Mesenchymal stem cell (in vitro differentiated cells and primary cell): ENCODE results near the gene CCDC78. TPM values are rescaled to one million over a fixed set of nuclear protein-coding genes. Genes with fewer than 3 reads are reported as not detected.
A peak's percentile ranks its signal among the peaks of the same experiment; 100 is the strongest.

Source experiments
- DNase-seq: peaks from one replicate; pipeline ENCODE4 v3.0.0-alpha.2; 2013
- H2AFZ ChIP-seq: one replicate; pipeline ENCODE4 v1.6.1; 2013; ENCODE audit warnings: low read depth, mild to moderate bottlenecking, control low read depth, inconsistent platforms, low read length, moderate library complexity
- H2AK5ac ChIP-seq: 2 replicates; pipeline ENCODE4 v1.6.1; 2013; ENCODE audit warnings: low read length, moderate library complexity, mild to moderate bottlenecking, inconsistent platforms; ENCODE audit not compliant: severe bottlenecking
- H2BK120ac ChIP-seq: one replicate; pipeline ENCODE4 v1.6.1; 2013; ENCODE audit warnings: low read depth, mild to moderate bottlenecking, inconsistent platforms, low read length, moderate library complexity
- H2BK12ac ChIP-seq, 2 experiments: one replicate each; pipeline ENCODE4 v1.6.1; 2013; ENCODE audit warnings: inconsistent platforms in 2 of 2, low read length in 2 of 2, mild to moderate bottlenecking in 2 of 2, moderate library complexity in 2 of 2, control low read depth in 1 of 2
- H2BK15ac ChIP-seq: one replicate; pipeline ENCODE4 v1.6.1; 2013; ENCODE audit warnings: mild to moderate bottlenecking, low read depth, inconsistent platforms; ENCODE audit not compliant: poor library complexity, severe bottlenecking
- H2BK5ac ChIP-seq: 2 replicates; pipeline ENCODE4 v1.6.1; 2013; ENCODE audit warnings: low read depth, mild to moderate bottlenecking, low read length, control low read depth, inconsistent platforms; ENCODE audit not compliant: poor library complexity, severe bottlenecking
- H3K14ac ChIP-seq, 2 experiments: one replicate each; pipeline ENCODE4 v1.6.1; 2013; ENCODE audit warnings: inconsistent platforms in 2 of 2, low read length in 2 of 2, control low read depth in 1 of 2, mild to moderate bottlenecking in 1 of 2, moderate library complexity in 1 of 2
- H3K18ac ChIP-seq, 2 experiments: one replicate each; pipeline ENCODE4 v1.6.1; 2013; ENCODE audit warnings: inconsistent platforms in 2 of 2, low read length in 2 of 2, control low read depth in 1 of 2, low read depth in 1 of 2, mild to moderate bottlenecking in 1 of 2
- H3K23ac ChIP-seq, 2 experiments: one replicate each; pipeline ENCODE4 v1.6.1; 2013; ENCODE audit warnings: inconsistent platforms in 2 of 2, low read length in 2 of 2, mild to moderate bottlenecking in 2 of 2, moderate library complexity in 2 of 2, control low read depth in 1 of 2
- H3K27ac ChIP-seq: 2 replicates; pipeline ENCODE4 v1.5.1; 2013; ENCODE audit warnings: mild to moderate bottlenecking, moderate library complexity, low read length, control low read depth, inconsistent platforms; ENCODE audit not compliant: poor library complexity, severe bottlenecking
- H3K27me3 ChIP-seq, 2 experiments: 2 replicates each; pipeline versions ENCODE4 v1.6.1 to v1.7.0; 2013; ENCODE audit warnings: low read length in 2 of 2, mild to moderate bottlenecking in 2 of 2, moderate library complexity in 2 of 2, control low read depth in 1 of 2, inconsistent platforms in 1 of 2; ENCODE audit not compliant: control insufficient read depth in 1 of 2, insufficient read depth in 1 of 2
- H3K36me3 ChIP-seq, 2 experiments: 2 replicates each; pipeline versions ENCODE4 v1.6.1 to v1.7.0; 2013; ENCODE audit warnings: low read length in 2 of 2, control low read depth in 1 of 2, inconsistent platforms in 1 of 2, low read depth in 1 of 2, mild to moderate bottlenecking in 1 of 2; ENCODE audit not compliant: insufficient read depth in 2 of 2, control insufficient read depth in 1 of 2
- H3K4ac ChIP-seq, 2 experiments: one replicate each; pipeline ENCODE4 v1.6.1; 2013; ENCODE audit warnings: inconsistent platforms in 2 of 2, low read length in 2 of 2, mild to moderate bottlenecking in 2 of 2, moderate library complexity in 2 of 2, control low read depth in 1 of 2, low read depth in 1 of 2
- H3K4me1 ChIP-seq: 2 replicates; pipeline ENCODE4 v1.6.1; 2013; ENCODE audit warnings: low read depth, low read length, control low read depth; ENCODE audit not compliant: control insufficient read depth, insufficient read depth
- H3K4me2 ChIP-seq: 2 replicates; pipeline ENCODE4 v1.6.1; 2013; ENCODE audit warnings: low read length, mild to moderate bottlenecking, inconsistent platforms; ENCODE audit not compliant: poor library complexity, severe bottlenecking
- H3K4me3 ChIP-seq, 2 experiments: 2 replicates each; pipeline versions ENCODE4 v1.5.1 to v1.7.0; 2013; ENCODE audit warnings: low read length in 2 of 2, mild to moderate bottlenecking in 2 of 2, control low read depth in 1 of 2, low read depth in 1 of 2; ENCODE audit not compliant: insufficient read depth in 1 of 2
- H3K79me1 ChIP-seq: replicated peaks from 2 replicates; pipeline ENCODE4 v1.6.1; 2013; ENCODE audit warnings: mild to moderate bottlenecking, control low read depth, low read length, inconsistent platforms; ENCODE audit not compliant: poor library complexity, severe bottlenecking
- H3K9ac ChIP-seq: 2 replicates; pipeline ENCODE4 v1.7.0; 2013; ENCODE audit warnings: mild to moderate bottlenecking, low read length, moderate library complexity
- H3K9me3 ChIP-seq: 2 replicates; pipeline ENCODE4 v1.7.0; 2013; ENCODE audit warnings: mild to moderate bottlenecking, low read length; ENCODE audit not compliant: control insufficient read depth
- H4K8ac ChIP-seq: one replicate; pipeline ENCODE4 v1.6.1; 2013; ENCODE audit warnings: inconsistent platforms, mild to moderate bottlenecking, low read length, moderate library complexity
- H4K91ac ChIP-seq: one replicate; pipeline ENCODE4 v1.6.1; 2013; ENCODE audit warnings: mild to moderate bottlenecking, low read length, inconsistent platforms
- WGBS: methylation state at CpG from one replicate; pipeline ENCODE4 v1.1.7; 2013; ENCODE audit warnings: mixed read lengths; 5-methylcytosine and 5-hydroxymethylcytosine counted together
- small RNA-seq: library from polyadenylated mRNA; stranded (forward); fragments of <200 nt; extraction: miRNeasy Mini kit (QIAGEN cat#:217004); gene quantifications from one replicate; pipeline ENCODE3, GENCODE V24; 2013; ENCODE audit warnings: low read depth

CCDC78 gene

DNA sequence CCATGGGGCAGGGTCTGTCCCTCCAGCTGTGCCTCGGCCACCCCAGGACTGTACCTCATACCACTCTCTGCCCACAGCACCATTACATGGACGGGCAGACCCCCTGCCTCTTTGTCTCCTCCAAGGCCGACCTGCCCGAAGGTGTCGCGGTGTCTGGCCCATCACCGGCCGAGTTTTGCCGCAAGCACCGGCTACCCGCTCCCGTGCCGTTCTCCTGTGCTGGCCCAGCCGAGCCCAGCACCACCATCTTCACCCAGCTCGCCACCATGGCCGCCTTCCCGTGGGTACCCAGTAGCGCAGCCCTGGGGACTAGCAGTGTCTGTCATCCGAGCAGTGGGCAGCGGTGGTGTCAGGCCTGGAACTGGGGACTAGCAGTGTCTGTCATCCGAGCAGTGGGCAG lies 53.4 kb downstream of the CCDC78 start:
- H4K8ac ChIP-seq = no peak overlapping the region
- no peak overlapping the region for H2BK5ac ChIP-seq
- no peak overlapping the region for H2BK15ac ChIP-seq
- H2BK12ac ChIP-seq = no peak overlapping the region
- no peak for DNase-seq
- H4K91ac ChIP-seq = peak overlapping the region; percentile 46
- H3K27ac ChIP-seq = no peak overlapping the region
- H3K18ac ChIP-seq = no peak overlapping the region
- no peaks in the 10 kb centered on the region for H3K27me3 ChIP-seq
- peaks cover 37% of the 10 kb centered on the region for H3K4me1 ChIP-seq
- H3K36me3 ChIP-seq = peaks cover 41 to 70% of the 10 kb centered on the region in 2 experiments
- H3K14ac ChIP-seq = no peak overlapping the region
- H3K4me2 ChIP-seq = no peak overlapping the region
- no peak overlapping the region for H2AK5ac ChIP-seq
- H3K23ac ChIP-seq = no peak overlapping the region
- H3K9ac ChIP-seq = no peak overlapping the region
- WGBS = 95% methylated on average over 21 of the region's 21 CpGs
- H3K79me1 ChIP-seq = peaks cover 23% of the 10 kb centered on the region
- no peak overlapping the region for H2BK120ac ChIP-seq
- H2AFZ ChIP-seq = no peak overlapping the region
- H3K4me3 ChIP-seq = no peak overlapping the region
- no peaks in the 10 kb centered on the region for H3K9me3 ChIP-seq
- no peak overlapping the region for H3K4ac ChIP-seq

Small RNA genes lying within 50 kb of the gene (small RNA-seq; reads per million reads assigned to genes)
- gene MIR662 = not detected
